Activated T-helper 1 cell treated with Interleukin-2 at 50 U/mL for 16 hours (primary cell): ENCODE data around the gene MRPL20.

Experiments used
- DNase-seq: peaks from one replicate; pipeline ENCODE4 v3.0.0-alpha.2; 2020; ENCODE audit warnings: low read depth

Gene MRPL20

GRCh38 chr1:1361233-1361981, 45.7 kb downstream of the MRPL20 start:
- DNase-seq = no peak

GRCh38 chr1:1360506-1361169, 46.5 kb downstream of the MRPL20 start:
- DNase-seq = no peak

GRCh38 chr1:1359664-1360468, 47.2 kb downstream of the MRPL20 start:
- no peak for DNase-seq

GRCh38 chr1:1359308-1359663, 47.8 kb downstream of the MRPL20 start:
- DNase-seq = no peak

- DNase-seq = no peak
Observed at GRCh38 chr1:1358433-1359271, 48.4 kb downstream of the MRPL20 start, which contains the start of gene MXRA8. Gene MXRA8, minus strand, starts transcription at chr1:1358555. Its CDS starts 51 bp downstream, at chr1:1358504.

- no peak for DNase-seq
Observed at GRCh38 chr1:1357871-1358432, 49.1 kb downstream of the MRPL20 start.

GRCh38 chr1:1356796-1357401, 50.2 kb downstream of the MRPL20 start:
- no peak for DNase-seq

- DNase-seq = no peak
Observed at GRCh38 chr1:1356166-1356795, 50.8 kb downstream of the MRPL20 start.

- no peak for DNase-seq
Observed at GRCh38 chr1:1355416-1355815, 51.7 kb downstream of the MRPL20 start.

- no peak for DNase-seq
Observed at GRCh38 chr1:1354271-1355247, 52.5 kb downstream of the MRPL20 start.

GRCh38 chr1:1353389-1354151, 53.5 kb downstream of the MRPL20 start:
- no peak for DNase-seq

- no peak for DNase-seq
Observed at GRCh38 chr1:1352786-1353388, 54.2 kb downstream of the MRPL20 start.
